Measurements from ENCODE around the gene STIP1.

STIP1 gene

GRCh38 chr11:64185693-64186491 is at the start of gene STIP1:
TSS of gene STIP1 (plus strand) at chr11:64186171. CDS start at chr11:64186262, 91 bp downstream.
- H3K27ac ChIP-seq: no peak within 1 kb of the TSS
- TF ChIP-seq CTCF (IDR thresholded peaks at IDR 0.05) (peak; percentile 46), ZFX (IDR thresholded peaks at IDR 0.05; ENCODE audit: borderline replicate concordance) (no peak)

- TF ChIP-seq ZFX (IDR thresholded peaks at IDR 0.05; ENCODE audit: borderline replicate concordance) (no peak), CTCF (IDR thresholded peaks at IDR 0.05) (no peak)
Measured at GRCh38 chr11:64136765-64137441, 49.1 kb upstream of the STIP1 start.

GRCh38 chr11:64138398-64138797 is 47.6 kb upstream of the STIP1 start:
- no peak overlapping the region for H3K27ac ChIP-seq
- TF ChIP-seq ZFX (IDR thresholded peaks at IDR 0.05; ENCODE audit: borderline replicate concordance) (no peak), CTCF (IDR thresholded peaks at IDR 0.05) (no peak)

More at GRCh38 chr11:64136765-64137441, 49.1 kb upstream of the STIP1 start:
- H3K27ac ChIP-seq: no peak overlapping the region

GRCh38 chr11:64139049-64139448 is 46.9 kb upstream of the STIP1 start:
- TF ChIP-seq ZFX (IDR thresholded peaks at IDR 0.05; ENCODE audit: borderline replicate concordance): no peak
- no peak for TF ChIP-seq CTCF (IDR thresholded peaks at IDR 0.05)
- no peak overlapping the region for H3K27ac ChIP-seq

GRCh38 chr11:64140082-64140481 is 45.9 kb upstream of the STIP1 start:
- no peak for TF ChIP-seq CTCF (IDR thresholded peaks at IDR 0.05)
- TF ChIP-seq ZFX (IDR thresholded peaks at IDR 0.05; ENCODE audit: borderline replicate concordance): no peak
- H3K27ac ChIP-seq: no peak overlapping the region

GRCh38 chr11:64141081-64141783 is 44.7 kb upstream of the STIP1 start:
- TF ChIP-seq ZFX (IDR thresholded peaks at IDR 0.05; ENCODE audit: borderline replicate concordance) (no peak), CTCF (IDR thresholded peaks at IDR 0.05) (no peak)
- H3K27ac ChIP-seq: no peak overlapping the region

Data from 22Rv1 (cell line).